GM12878 (cell line): Measurements from ENCODE around the gene KIF5C. TPM values are rescaled to one million over a fixed set of nuclear protein-coding genes. Genes with fewer than 3 reads are reported as not detected.

ENCODE experiments used
- ATAC-seq: fragments of 200-7000 bp; cut with Tn5 transposase; 3 replicates; pipeline ENCODE4 v1.9.1; 2020; ENCODE audit warnings: mild to moderate bottlenecking, moderate library complexity
- BruUV-seq: library from RNA; stranded (reverse); fragments of 400-500 nt; replicated peaks from 2 replicates; lab custom pipeline; 2021; lab: Mats Ljungman, UMichigan
- CTCF ChIA-PET: fragments of 300-600 bp; sonication (Branson Sonifier 250); formaldehyde crosslinking; extraction: SDS; loops from one replicate; lab custom pipeline; 2021; ENCODE audit warnings: inconsistent platforms; lab: Yijun Ruan, JAX
- POLR2A ChIA-PET: fragments of 350-600 bp; formaldehyde crosslinking; extraction: SDS; loops from one replicate; lab custom pipeline; 2021; ENCODE audit warnings: inconsistent platforms; lab: Charles Lee
- RAD21 ChIA-PET: fragments of 300-600 bp; sonication (Branson Sonifier 250); formaldehyde crosslinking; loops from one replicate; lab custom pipeline; 2023; ENCODE audit warnings: antibody characterized with exemption; ENCODE audit not compliant: unreplicated experiment; lab: Charles Lee
- SMC1A ChIA-PET: fragments of 300-600 bp; sonication (Branson Sonifier 250); formaldehyde crosslinking; loops from one replicate; lab custom pipeline; 2023; ENCODE audit not compliant: unreplicated experiment, uncharacterized antibody; lab: Charles Lee
- DNase-seq: peaks from one replicate; pipeline ENCODE4 v3.0.0-alpha.2; 2011; ENCODE audit warnings: low read depth, low spot score
- FAIRE-seq: peaks from 3 replicates; lab custom pipeline; 2011; peaks lifted over from hg19 to GRCh38; lab: Jason Lieb, UNC
- H2AFZ ChIP-seq: 2 replicates; pipeline ENCODE4 v1.6.0; 2011; ENCODE audit warnings: low read depth, low read length, control low read depth; ENCODE audit not compliant: control insufficient read depth
- H3K27ac ChIP-seq: 2 replicates; pipeline ENCODE4 v1.5.1; 2011; ENCODE audit warnings: control low read depth; ENCODE audit not compliant: control insufficient read depth, insufficient read depth
- H3K27me3 ChIP-seq, 2 experiments: replicated peaks in 1 of 2; 2 replicates each; pipeline versions ENCODE4 v1.6.0 to v1.6.1; 2011; ENCODE audit warnings: low read length in 1 of 2; ENCODE audit not compliant: control insufficient read depth in 2 of 2, insufficient read depth in 2 of 2
- H3K36me3 ChIP-seq, 2 experiments: 2 replicates each; pipeline ENCODE4 v1.5.1; 2011; ENCODE audit warnings: low read length in 1 of 2; ENCODE audit not compliant: control insufficient read depth in 2 of 2, insufficient read depth in 2 of 2
- H3K4me1 ChIP-seq: 2 replicates; pipeline ENCODE4 v1.6.1; 2011; ENCODE audit warnings: mild to moderate bottlenecking, low read length, moderate library complexity, mixed read lengths; ENCODE audit not compliant: control insufficient read depth, insufficient read depth
- H3K4me2 ChIP-seq: 2 replicates; pipeline ENCODE4 v1.6.0; 2011; ENCODE audit warnings: control low read depth; ENCODE audit not compliant: control insufficient read depth, insufficient read depth
- H3K4me3 ChIP-seq: fragments of 200-600 bp; sonication (generic); 2 replicates; pipeline ENCODE4 v1.5.1; 2016
- H3K79me2 ChIP-seq: 2 replicates; pipeline ENCODE4 v1.6.0; 2011; ENCODE audit warnings: low read length; ENCODE audit not compliant: control insufficient read depth, insufficient read depth
- H3K9ac ChIP-seq: 2 replicates; pipeline ENCODE4 v1.8.0; 2011; ENCODE audit warnings: low read length, control low read depth, mixed read lengths; ENCODE audit not compliant: control insufficient read depth, insufficient read depth
- H3K9me3 ChIP-seq: replicated peaks from 3 replicates; pipeline ENCODE4 v1.5.1; 2011; ENCODE audit warnings: mild to moderate bottlenecking, low read length; ENCODE audit not compliant: control insufficient read depth, insufficient read depth
- H4K20me1 ChIP-seq: 2 replicates; pipeline ENCODE4 v1.6.0; 2011; ENCODE audit not compliant: control insufficient read depth, insufficient read depth
- ASH2L ChIP-seq: fragments of 300-600, 200-600 bp; sonication (generic); IDR thresholded peaks from 2 replicates; pipeline ENCODE4 v1.6.1; 2017; ENCODE audit warnings: low read depth, mild to moderate bottlenecking, borderline replicate concordance
- BMI1 ChIP-seq: fragments of 450-650 bp; IDR thresholded peaks from 2 replicates; pipeline ENCODE4 v1.6.1; 2016; ENCODE audit warnings: mild to moderate bottlenecking, moderate library complexity, borderline replicate concordance
- CBFB ChIP-seq: IDR thresholded peaks from 2 replicates; pipeline ENCODE4 v1.6.1; 2016; ENCODE audit warnings: antibody characterized with exemption, low read depth
- CHD1 ChIP-seq: IDR thresholded peaks from 2 replicates; pipeline ENCODE4 v1.6.1; 2012; ENCODE audit warnings: low read depth, low read length, improper control_type of control experiment
- IKZF1 ChIP-seq: fragments of 450-650 bp; conservative IDR thresholded peaks from 2 replicates; pipeline ENCODE4 v1.6.1; 2017; ENCODE audit warnings: antibody characterized with exemption, mild to moderate bottlenecking
- STAT1 ChIP-seq: fragments of 450-650 bp; conservative IDR thresholded peaks from 2 replicates; pipeline ENCODE4 v1.6.1; 2014; ENCODE audit warnings: antibody characterized with exemption, mild to moderate bottlenecking
- ZNF217 ChIP-seq: fragments of 450-650 bp; IDR thresholded peaks from 2 replicates; pipeline ENCODE4 v1.6.1; 2017; ENCODE audit warnings: antibody characterized with exemption, mild to moderate bottlenecking
- ZNF622 ChIP-seq: fragments of 450-650 bp; IDR thresholded peaks from 2 replicates; pipeline ENCODE4 v1.6.1; 2017; ENCODE audit warnings: mild to moderate bottlenecking, inconsistent platforms
- ZNF687 ChIP-seq: fragments of 450-650 bp; IDR thresholded peaks from 2 replicates; pipeline ENCODE4 v1.6.1; 2017; ENCODE audit warnings: mild to moderate bottlenecking, moderate library complexity
- whole genome bisulfite sequencing: methylation state at CpG from one replicate; pipeline ENCODE4 v1.1.6; 2016; ENCODE audit warnings: low lambda C conversion rate; ENCODE audit not compliant: insufficient replicate concordance, insufficient coverage; ENCODE audit errors: missing lambda C conversion rate; 5-methylcytosine and 5-hydroxymethylcytosine counted together
- in situ Hi-C: fragments of 300-500 bp; cut with MboI; formaldehyde crosslinking; loops from 9 replicates; pipeline ENCODE4 v1.14.3; 2018; ENCODE audit warnings: mixed read lengths
- intact Hi-C: fragments of 100-400 bp; cut with micrococcal nuclease; formaldehyde crosslinking; loops from one replicate; pipeline ENCODE4 v1.14.2; 2022; ENCODE audit not compliant: unreplicated experiment
- polyA plus RNA-seq, 11 experiments: library from polyadenylated mRNA; depleted of rRNA in 4 of 11; unstranded in 6 of 11; stranded (reverse) in 5 of 11; fragments of >200 nt; fragmentation: Nextera tagmentation in 4 of 11; fragmentation: Illumina TruSeq in 1 of 11; extraction: Ambion mirVana in 4 of 11; extraction: Trizol in 1 of 11; gene quantifications; 1 replicate in 1 of 11; 2 replicates in 10 of 11; pipeline versions ENCODE4 v1.2.1 to v1.2.3, GENCODE V29; 2011 to 2016; ENCODE audit warnings: inconsistent platforms in 2 of 11, missing spikeins in 2 of 11, low read depth in 1 of 11
- total RNA-seq, 4 experiments: library from RNA; depleted of rRNA in 3 of 4; stranded (reverse); fragments of >200 nt in 3 of 4; fragmentation: Illumina TruSeq in 1 of 4; extraction: Trizol in 1 of 4; gene quantifications; 2 replicates each; pipeline versions ENCODE4 v1.2.1 to v1.2.3, GENCODE V29; 2013 to 2021

The KIF5C gene
- total and polyA plus RNA-seq, 10 of the 15 experiments (the other 5 are each of a cell fraction or from before 2014, with no cell fraction given): 0.08 to 0.49 (median 0.24) TPM

GRCh38 chr2:149061133-149061745 is 186.2 kb downstream of the KIF5C start:
- FAIRE-seq (no peak), DNase-seq (no peak), ATAC-seq (no peak)
- 96% methylated on average over 2 of the region's 2 CpGs for WGBS
- Histone ChIP-seq H2AFZ (no peak overlapping the region), H4K20me1 (no peaks in the 10 kb centered on the region), H3K4me2 (no peak overlapping the region), H3K4me3 (no peak overlapping the region), H3K4me1 (peaks cover 6% of the 10 kb centered on the region; the same call in 1 of the 2 replicates), H3K79me2 (no peaks in the 10 kb centered on the region), H3K27ac (no peak overlapping the region), H3K36me3 (no peaks in the 10 kb centered on the region), H3K27me3 (no peaks in the 10 kb centered on the region), H3K9ac (no peak overlapping the region), H3K9me3 (no peaks in the 10 kb centered on the region; the same call in 2 of the 3 replicates)
- ChIA-PET POLR2A (no interaction called here), SMC1A (interaction anchor here (2.0 kb wide), 1 partner anchor 43 kb away, joined by 6 read pairs; no protein-coding TSS in a partner anchor), CTCF (no interaction called here), RAD21 (no interaction called here)
- in situ Hi-C loops (no loop called here), intact Hi-C loops (no loop called here)
- no TSS peak for BruUV-seq
- TF ChIP-seq ZNF217: no peak
- no peak for TF ChIP-seq CBFB
- TF ChIP-seq ZNF622: no peak

GRCh38 chr2:149062531-149062930 is 187.5 kb downstream of the KIF5C start:
- Histone ChIP-seq H3K27me3 (no peaks in the 10 kb centered on the region), H3K4me1 (0 out of 2 replicates have a peak, but pooled peaks cover 1% of the 10 kb centered on the region), H3K27ac (no peak overlapping the region), H3K79me2 (no peaks in the 10 kb centered on the region), H2AFZ (no peak overlapping the region), H3K4me3 (no peak overlapping the region), H4K20me1 (no peaks in the 10 kb centered on the region), H3K36me3 (no peaks in the 10 kb centered on the region), H3K4me2 (no peak overlapping the region), H3K9ac (no peak overlapping the region), H3K9me3 (no peaks in the 10 kb centered on the region; the same call in 2 of the 3 replicates)
- intact Hi-C loops: no loop called here
- DNase-seq (no peak), FAIRE-seq (no peak), ATAC-seq (no peak)
- POLR2A ChIA-PET: no interaction called here
- RAD21 ChIA-PET: no interaction called here
- SMC1A ChIA-PET: interaction anchor here (0.9 kb wide), 1 partner anchor 45 kb away, joined by 4 read pairs; no protein-coding TSS in a partner anchor
- in situ Hi-C loops: no loop called here
- WGBS: 24% methylated on average over 3 of the region's 3 CpGs
- BruUV-seq: no TSS peak
- CTCF ChIA-PET: interaction anchor here (1.4 kb wide), 1 partner anchor 99 kb away, joined by 3 read pairs; no protein-coding TSS in a partner anchor
- no peak for TF ChIP-seq ASH2L
- TF ChIP-seq IKZF1: no peak
- no peak for TF ChIP-seq ZNF687
- no peak for TF ChIP-seq STAT1
- TF ChIP-seq BMI1: no peak
- TF ChIP-seq CHD1: no peak
